Stimulated activated CD4-positive, alpha-beta T cell treated with anti-CD3 and anti-CD28 coated beads, Interleukin-12 subunit alpha, Interleukin-12 subunit beta, amount 100 ng/mL, for 48 hours (primary cell): Measurements from ENCODE around the gene KHDRBS2.

Experiments
- DNase-seq, 3 donors: peaks; one replicate each; pipeline ENCODE4 v3.0.0-alpha.2; 2020; ENCODE audit warnings: low read depth in 2 of 3, low spot score in 1 of 3

The KHDRBS2 gene

GRCh38 chr6:62285612-62286469 is at the start of gene KHDRBS2:
TSS of gene KHDRBS2 (minus strand) at chr6:62286225.
- peak in 1 of 3 donors; percentile 3 for DNase-seq

GRCh38 chr6:62328607-62329006 is 42.6 kb upstream of the KHDRBS2 start:
- DNase-seq = no peak

DNA sequence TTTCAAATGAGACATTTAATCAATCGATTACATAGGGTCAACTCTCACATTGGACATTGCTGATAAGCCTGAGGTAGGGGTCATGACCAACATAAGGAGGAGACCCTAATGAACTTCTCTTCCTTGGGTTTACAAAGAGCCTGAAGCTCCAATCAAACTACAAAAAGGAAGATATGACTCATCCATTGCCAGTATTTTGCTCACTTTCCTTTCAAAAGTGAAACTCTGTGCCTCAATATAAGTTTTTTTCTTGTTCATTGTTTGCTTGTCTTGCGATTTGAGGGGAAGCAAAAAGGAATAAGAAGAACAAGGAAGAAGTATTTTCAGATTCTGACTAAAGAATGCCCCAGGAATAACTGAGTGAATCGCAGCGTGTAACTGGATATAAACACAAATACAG is 38.8 kb upstream of the KHDRBS2 start:
- DNase-seq = no peak

DNA sequence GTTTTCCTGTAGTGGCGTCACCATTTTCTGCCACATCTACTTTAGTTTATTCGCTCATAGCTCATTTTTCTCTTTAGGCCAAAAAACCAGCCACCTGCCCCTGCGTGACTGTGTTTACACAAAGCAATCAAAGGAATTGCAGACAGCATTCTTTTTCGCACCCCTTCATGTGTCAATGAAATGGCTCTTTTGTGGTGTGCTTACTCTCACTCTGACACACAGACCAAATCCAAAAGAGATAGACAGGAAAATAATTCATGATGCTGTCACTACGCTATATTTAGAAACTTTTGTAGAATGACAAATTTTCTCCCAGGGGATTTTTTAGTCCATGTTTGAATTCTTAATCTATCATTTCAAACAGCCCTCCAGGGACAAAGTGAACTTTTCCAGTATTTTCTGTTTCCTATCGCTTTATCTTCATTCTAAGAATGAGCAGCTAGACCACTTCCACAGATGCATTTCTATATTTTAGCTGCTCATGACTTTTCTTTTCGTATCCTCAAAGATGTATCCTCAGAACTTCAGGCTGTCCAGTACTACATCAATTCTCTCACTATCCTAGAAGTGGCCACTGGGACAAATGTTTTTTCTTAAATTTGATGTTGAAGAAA is 37.9 kb upstream of the KHDRBS2 start:
- DNase-seq = no peak

GRCh38 chr6:62298745-62299392 is 12.8 kb upstream of the KHDRBS2 start:
- DNase-seq = no peak

DNA sequence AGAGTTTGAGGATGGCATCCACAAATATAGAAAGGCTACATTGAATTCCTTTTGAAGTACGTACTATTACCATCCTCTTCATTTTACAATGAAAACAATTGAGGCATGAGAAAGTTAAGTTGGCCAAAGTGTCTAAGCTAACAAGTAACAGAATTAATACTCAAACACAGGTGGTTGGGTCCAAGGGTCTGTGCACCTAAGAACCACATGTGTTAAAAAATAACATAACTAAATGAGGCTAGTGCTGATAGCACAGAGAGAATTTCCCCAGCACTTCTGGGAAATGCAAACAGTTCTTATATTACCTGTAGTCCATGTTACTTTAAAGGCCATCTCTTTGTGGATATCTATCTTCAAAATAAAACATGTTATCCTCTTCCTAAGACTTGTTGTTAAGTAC is 10.5 kb upstream of the KHDRBS2 start:
- no peak for DNase-seq

DNA sequence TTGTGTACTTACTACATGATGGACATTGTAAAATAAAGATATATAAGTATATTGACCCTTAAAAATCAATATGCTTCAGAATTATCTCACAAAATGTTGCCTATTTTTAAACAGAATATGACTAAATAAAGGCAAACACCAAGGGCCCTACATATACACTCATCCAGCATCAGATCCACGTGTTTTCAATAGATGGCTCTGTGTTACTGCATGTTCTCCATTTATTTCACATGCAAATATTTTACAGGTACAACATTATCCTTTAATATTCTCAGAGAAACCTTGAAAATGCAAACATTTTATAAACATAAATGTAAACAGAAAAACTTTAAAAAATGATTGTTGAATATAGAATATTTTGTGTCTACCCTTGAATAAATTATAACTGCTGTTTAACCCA is 2.9 kb upstream of the KHDRBS2 start:
- no peak for DNase-seq

- DNase-seq = no peak
Measured at GRCh38 chr6:62288562-62288961, 2.5 kb upstream of the KHDRBS2 start.

- DNase-seq = no peak
Measured at GRCh38 chr6:62286470-62286843, 432 bp upstream of the KHDRBS2 start.

DNA sequence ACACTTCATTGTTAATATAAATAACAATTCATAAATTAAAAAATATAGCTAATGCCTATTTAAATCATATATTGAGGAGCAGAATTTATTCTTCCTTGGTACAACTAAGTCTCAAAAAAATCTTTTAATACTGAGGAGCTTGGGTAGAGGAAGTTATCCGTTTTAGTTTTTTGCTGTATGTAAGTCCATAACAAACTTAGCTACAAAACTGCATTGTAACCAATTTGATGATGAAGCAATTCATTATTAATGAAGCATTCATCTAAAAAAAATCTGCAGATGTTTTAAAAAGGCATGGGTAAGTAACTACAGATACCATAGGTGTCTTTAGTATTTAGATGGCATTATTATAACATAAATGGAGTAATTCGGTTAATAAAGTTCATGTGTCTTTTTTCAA is 1.3 kb downstream of the KHDRBS2 start:
- no peak for DNase-seq

- DNase-seq = no peak
Measured at GRCh38 chr6:62283796-62284411, 2.1 kb downstream of the KHDRBS2 start.

- no peak for DNase-seq
Measured at GRCh38 chr6:62283365-62283764, 2.7 kb downstream of the KHDRBS2 start.

GRCh38 chr6:62280099-62280498 is 5.9 kb downstream of the KHDRBS2 start:
- DNase-seq = no peak

GRCh38 chr6:62272114-62272513 is 13.9 kb downstream of the KHDRBS2 start:
- DNase-seq = no peak

GRCh38 chr6:62265906-62266525 is 20.0 kb downstream of the KHDRBS2 start:
- DNase-seq = no peak

GRCh38 chr6:62262283-62262682 is 23.7 kb downstream of the KHDRBS2 start:
- DNase-seq = no peak

- DNase-seq = no peak
Measured at GRCh38 chr6:62246087-62246486, 39.9 kb downstream of the KHDRBS2 start.

- no peak for DNase-seq
Measured at GRCh38 chr6:62236784-62237183, 49.2 kb downstream of the KHDRBS2 start.

GRCh38 chr6:62229231-62229630 is 56.8 kb downstream of the KHDRBS2 start:
- DNase-seq = no peak

DNA sequence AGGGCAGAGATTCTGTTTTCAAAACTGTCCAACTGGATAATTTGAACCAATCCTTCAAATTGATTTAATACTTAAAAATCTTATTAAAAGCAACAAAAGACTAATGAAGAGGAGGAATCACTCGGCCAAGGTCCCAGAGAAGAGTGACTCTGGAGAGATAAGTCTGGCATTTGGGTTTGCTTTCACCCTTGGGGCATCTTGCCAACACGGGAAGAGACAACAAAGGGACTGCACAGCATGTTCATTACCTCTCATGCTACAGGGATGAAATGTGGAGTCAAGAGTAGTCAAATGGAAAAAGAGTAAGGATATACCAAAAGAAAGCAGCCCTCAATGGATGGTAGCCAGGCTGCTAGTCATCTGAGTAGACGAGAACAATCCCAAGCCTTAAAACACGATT is 68.2 kb downstream of the KHDRBS2 start:
- no peak for DNase-seq

DNA sequence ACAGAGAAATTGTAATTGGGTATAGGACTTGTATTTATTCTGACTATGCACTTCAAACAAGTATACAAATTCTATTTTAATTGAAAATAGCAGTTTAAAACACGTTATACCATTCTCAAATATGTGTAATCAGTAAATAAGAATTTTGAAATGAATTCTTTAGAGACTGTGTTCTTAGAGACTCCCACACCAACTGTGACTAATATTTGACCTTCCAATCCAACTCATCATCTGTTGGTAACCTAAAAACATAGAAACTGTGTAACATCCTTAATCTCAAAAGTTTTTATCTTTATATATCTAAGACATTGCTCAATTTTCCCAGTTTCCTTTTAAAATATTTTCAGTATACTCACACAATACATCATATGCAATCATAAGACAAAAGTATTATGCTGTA is 83.9 kb downstream of the KHDRBS2 start:
- no peak for DNase-seq
